Hematopoietic multipotent progenitor cell (in vitro differentiated cells): ENCODE measurements around the gene SLC12A6. TPM values are rescaled to one million over a fixed set of nuclear protein-coding genes. Genes with fewer than 3 reads are reported as not detected.
"Not testable (repeated sequence)": the region's sequence is repeated elsewhere in the genome, so short reads cannot be mapped to it uniquely, and the experiment has no call there.

Source experiments
- DNase-seq, 3 donors: peaks; one replicate each; pipeline ENCODE4 v3.0.0-alpha.2; 2011 to 2015; ENCODE audit warnings: low read depth in 2 of 3, low spot score in 2 of 3
- total RNA-seq: library from RNA; depleted of rRNA; stranded (reverse); fragments of >200 nt; gene quantifications from one replicate; pipeline ENCODE4 v1.2.3, GENCODE V29; 2012

The SLC12A6 gene
- 123 TPM for total RNA-seq

- DNase-seq: peak; percentile 85 to 97 (median 96)
These were observed at the start of gene SLC12A6 for GRCh38 chr15:34337557-34338306. Gene SLC12A6 (minus strand): TSS chr15:34337781. CDS start chr15:34336680, 1,101 bp downstream.

GRCh38 chr15:34381829-34382521 is 44.4 kb upstream of the SLC12A6 start:
- not testable (repeated sequence) for DNase-seq

GRCh38 chr15:34380491-34380890 is 42.9 kb upstream of the SLC12A6 start:
- DNase-seq: not testable (repeated sequence)

GRCh38 chr15:34376856-34377255 is 39.3 kb upstream of the SLC12A6 start:
- no peak for DNase-seq

GRCh38 chr15:34375541-34375940 is 38.0 kb upstream of the SLC12A6 start:
- not testable (repeated sequence) for DNase-seq

GRCh38 chr15:34374816-34375215 is 37.2 kb upstream of the SLC12A6 start:
- DNase-seq: no peak

GRCh38 chr15:34373951-34374350 is 36.4 kb upstream of the SLC12A6 start:
- DNase-seq: no peak

- DNase-seq: no peak
These were observed 33.1 kb upstream of the SLC12A6 start for GRCh38 chr15:34370643-34371042.

GRCh38 chr15:34370129-34370528 is 32.5 kb upstream of the SLC12A6 start:
- DNase-seq: no peak

- DNase-seq: peak; percentile 84 to 93 (median 90)
These were observed 29.8 kb upstream of the SLC12A6 start, which contains the start of gene LPCAT4 for GRCh38 chr15:34367101-34368081. Gene LPCAT4 (minus strand): TSS chr15:34367196. CDS start chr15:34367100, 96 bp downstream.

- peak in 1 of 3 donors; percentile 27 for DNase-seq
These were observed 28.9 kb upstream of the SLC12A6 start for GRCh38 chr15:34366271-34367065.

- no peak for DNase-seq
These were observed 28.3 kb upstream of the SLC12A6 start for GRCh38 chr15:34365836-34366235.

- peak in 1 of 3 donors; percentile 36 for DNase-seq
These were observed 27.7 kb upstream of the SLC12A6 start for GRCh38 chr15:34365091-34365825.

GRCh38 chr15:34364041-34364440 is 26.5 kb upstream of the SLC12A6 start:
- no peak for DNase-seq

- DNase-seq: no peak
These were observed 24.6 kb upstream of the SLC12A6 start for GRCh38 chr15:34362047-34362773.

- no peak for DNase-seq
These were observed 23.7 kb upstream of the SLC12A6 start for GRCh38 chr15:34361278-34361677.

GRCh38 chr15:34360298-34360697 is 22.7 kb upstream of the SLC12A6 start:
- no peak for DNase-seq

- no peak for DNase-seq
These were observed 21.8 kb upstream of the SLC12A6 start for GRCh38 chr15:34359416-34359815.

- no peak for DNase-seq
These were observed 21.4 kb upstream of the SLC12A6 start for GRCh38 chr15:34358948-34359347.
